ENCODE data around the gene GPNMB. TPM values are rescaled to one million over a fixed set of nuclear protein-coding genes. Genes with fewer than 3 reads are reported as not detected.

Gene GPNMB
- total RNA-seq, 1 experiment from 2014 or later = 0.04 TPM

DNA sequence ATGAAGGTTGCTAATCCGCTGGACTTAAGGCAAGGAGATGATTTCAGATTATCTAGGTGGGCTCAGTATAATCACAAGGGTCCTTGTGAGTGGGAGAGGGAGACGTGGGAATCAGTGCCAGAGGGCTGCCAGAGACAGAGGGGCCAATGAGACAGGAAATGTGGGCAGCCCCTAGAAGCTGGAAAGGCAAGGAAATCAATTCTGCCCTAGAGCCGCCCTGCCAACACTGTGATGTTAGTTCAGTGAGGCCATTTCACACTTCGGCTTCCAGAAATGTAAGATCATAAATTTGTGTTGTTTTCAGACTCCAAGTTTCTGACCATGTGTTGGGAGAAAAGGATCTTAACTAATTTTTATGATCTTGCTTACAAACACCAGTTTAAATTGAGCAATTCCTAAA is 3.6 kb upstream of the GPNMB start:
- ChIA-PET CTCF (no interaction called here), POLR2A (ENCODE audit: unreplicated experiment) (no interaction called here)
- no TSS peak for BruUV-seq (replicated peaks)
- Histone ChIP-seq H3K4me3 (ENCODE audit: low read length) (no peak overlapping the region), H3F3A (ENCODE audit: low read length, unreplicated experiment) (no peaks in the 10 kb centered on the region), H3K36me3 (ENCODE audit: low read depth, low read length) (no peaks in the 10 kb centered on the region), H3K9me3 (ENCODE audit: low read length) (no peaks in the 10 kb centered on the region), H3K9ac (ENCODE audit: low read length) (no peak overlapping the region), H3K9me2 (replicated peaks; ENCODE audit: low read length) (no peaks in the 10 kb centered on the region), H3K4me2 (ENCODE audit: low read length) (no peak overlapping the region), H3K27me3 (ENCODE audit: low read length) (no peaks in the 10 kb centered on the region), H3K4me1 (ENCODE audit: insufficient read depth, low read length) (no peaks in the 10 kb centered on the region), H4K20me1 (ENCODE audit: low read length) (no peaks in the 10 kb centered on the region), H3K79me2 (ENCODE audit: low read length) (no peaks in the 10 kb centered on the region), H2AFZ (ENCODE audit: low read length) (no peak overlapping the region), H3K27ac (ENCODE audit: low read length) (no peak overlapping the region)
- DNase-seq (no peak), ATAC-seq (no peak)
- TF ChIP-seq EZH2 (IDR thresholded peaks at IDR 0.05; ENCODE audit: low read length, unreplicated experiment) (no peak), EZH2phosphoT487 (IDR thresholded peaks at IDR 0.05; ENCODE audit: borderline replicate concordance, low read length) (no peak)
- intact Hi-C loops (cut with micrococcal nuclease) = no loop called here

- H3K9ac ChIP-seq (ENCODE audit: low read length) = no peak overlapping the region
Observed at GRCh38 chr7:23247046-23247602, 549 bp downstream of the GPNMB start.

DNA sequence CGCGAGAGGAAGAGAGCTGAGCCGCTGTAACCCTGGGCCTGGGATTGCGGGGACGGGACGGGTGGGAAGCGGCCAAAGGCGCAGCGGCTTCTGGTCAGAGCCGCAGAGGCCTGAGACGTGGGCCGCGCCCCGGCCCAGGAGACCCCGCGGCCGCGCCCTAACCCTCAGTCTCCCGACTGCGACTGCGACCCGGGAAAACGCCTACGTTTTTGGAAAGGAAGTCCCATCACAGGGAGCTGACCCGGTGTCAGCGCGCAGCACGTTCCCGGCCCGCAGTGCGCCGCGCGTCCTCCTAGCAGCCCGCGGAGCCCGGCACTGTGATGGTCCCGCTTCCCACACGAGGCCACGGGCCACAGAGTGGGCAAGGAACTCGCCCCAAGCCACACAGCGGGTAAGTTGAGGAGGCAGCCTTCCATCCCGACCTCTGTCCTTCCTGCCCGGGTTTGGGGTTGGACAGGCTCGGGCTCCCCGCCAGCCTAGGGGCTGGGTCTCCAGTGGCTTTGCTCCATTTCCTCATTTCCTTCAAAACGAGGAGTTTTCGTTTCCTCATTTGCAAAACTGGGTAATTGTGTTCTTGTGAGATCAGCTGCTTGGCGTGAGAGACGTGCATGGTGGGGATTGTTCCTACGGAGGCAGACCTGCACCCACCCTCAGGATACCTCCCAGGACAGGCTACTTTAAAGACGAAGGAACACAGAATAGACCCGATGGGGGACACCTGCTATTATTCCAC is 1.2 kb downstream of the GPNMB start:
- Histone ChIP-seq H3K4me3 (ENCODE audit: low read length) (no peak overlapping the region), H3K27me3 (ENCODE audit: low read length) (peaks cover 16% of the 10 kb centered on the region; the same call in 1 of the 2 replicates), H3K9ac (ENCODE audit: low read length) (no peak overlapping the region), H3K4me1 (ENCODE audit: insufficient read depth, low read length) (no peaks in the 10 kb centered on the region), H3K27ac (ENCODE audit: low read length) (no peak overlapping the region), H3F3A (ENCODE audit: low read length, unreplicated experiment) (no peaks in the 10 kb centered on the region), H3K36me3 (ENCODE audit: low read depth, low read length) (no peaks in the 10 kb centered on the region), H3K79me2 (ENCODE audit: low read length) (no peaks in the 10 kb centered on the region), H3K9me3 (ENCODE audit: low read length) (0 out of 2 replicates have a peak, but pooled peaks cover 4% of the 10 kb centered on the region), H4K20me1 (ENCODE audit: low read length) (no peaks in the 10 kb centered on the region), H3K4me2 (ENCODE audit: low read length) (no peak overlapping the region), H2AFZ (ENCODE audit: low read length) (no peak overlapping the region), H3K9me2 (replicated peaks; ENCODE audit: low read length) (no peaks in the 10 kb centered on the region)
- DNase-seq (no peak), ATAC-seq (no peak)
- intact Hi-C loops (cut with micrococcal nuclease) = no loop called here
- CTCF ChIA-PET = interaction anchor here (0.6 kb wide), 1 partner anchor 63 kb away, joined by 3 read pairs; no protein-coding TSS in a partner anchor
- TF ChIP-seq CTCF (conservative IDR thresholded peaks at IDR 0.05; ENCODE audit: low read depth, low read length) (no peak), EZH2phosphoT487 (IDR thresholded peaks at IDR 0.05; ENCODE audit: borderline replicate concordance, low read length) (no peak), EZH2 (IDR thresholded peaks at IDR 0.05; ENCODE audit: low read length, unreplicated experiment) (no peak)
- no TSS peak for BruUV-seq (replicated peaks)
- POLR2A ChIA-PET (ENCODE audit: unreplicated experiment) = no interaction called here

More at GRCh38 chr7:23247046-23247602, 549 bp downstream of the GPNMB start:
- Histone ChIP-seq H4K20me1 (ENCODE audit: low read length) (no peaks in the 10 kb centered on the region), H3K4me2 (ENCODE audit: low read length) (no peak overlapping the region), H3K4me3 (ENCODE audit: low read length) (no peak overlapping the region), H2AFZ (ENCODE audit: low read length) (no peak overlapping the region), H3K9me3 (ENCODE audit: low read length) (0 out of 2 replicates have a peak, but pooled peaks cover 3% of the 10 kb centered on the region), H3K79me2 (ENCODE audit: low read length) (no peaks in the 10 kb centered on the region), H3K27me3 (ENCODE audit: low read length) (peaks cover 13% of the 10 kb centered on the region; the same call in 1 of the 2 replicates), H3K27ac (ENCODE audit: low read length) (no peak overlapping the region), H3K36me3 (ENCODE audit: low read depth, low read length) (no peaks in the 10 kb centered on the region), H3K9me2 (replicated peaks; ENCODE audit: low read length) (no peaks in the 10 kb centered on the region), H3F3A (ENCODE audit: low read length, unreplicated experiment) (no peaks in the 10 kb centered on the region), H3K4me1 (ENCODE audit: insufficient read depth, low read length) (no peaks in the 10 kb centered on the region)
- intact Hi-C loops (cut with micrococcal nuclease) = no loop called here
- ChIA-PET POLR2A (ENCODE audit: unreplicated experiment) (no interaction called here), CTCF (no interaction called here)
- ATAC-seq (no peak), DNase-seq (no peak)
- no TSS peak for BruUV-seq (replicated peaks)
- TF ChIP-seq EZH2phosphoT487 (IDR thresholded peaks at IDR 0.05; ENCODE audit: borderline replicate concordance, low read length) (no peak), EZH2 (IDR thresholded peaks at IDR 0.05; ENCODE audit: low read length, unreplicated experiment) (no peak), CTCF (conservative IDR thresholded peaks at IDR 0.05; ENCODE audit: low read depth, low read length) (no peak)
